A204.1 (cell line): Measurements from ENCODE around the gene MT1G.
"Not testable (repeated sequence)": the region's sequence is repeated elsewhere in the genome, so short reads cannot be mapped to it uniquely, and the experiment has no call there.

ENCODE experiments used
- FAIRE-seq: peaks from 2 replicates; lab custom pipeline; 2012; peaks lifted over from hg19 to GRCh38; lab: Jason Lieb, UNC

The MT1G gene

DNA sequence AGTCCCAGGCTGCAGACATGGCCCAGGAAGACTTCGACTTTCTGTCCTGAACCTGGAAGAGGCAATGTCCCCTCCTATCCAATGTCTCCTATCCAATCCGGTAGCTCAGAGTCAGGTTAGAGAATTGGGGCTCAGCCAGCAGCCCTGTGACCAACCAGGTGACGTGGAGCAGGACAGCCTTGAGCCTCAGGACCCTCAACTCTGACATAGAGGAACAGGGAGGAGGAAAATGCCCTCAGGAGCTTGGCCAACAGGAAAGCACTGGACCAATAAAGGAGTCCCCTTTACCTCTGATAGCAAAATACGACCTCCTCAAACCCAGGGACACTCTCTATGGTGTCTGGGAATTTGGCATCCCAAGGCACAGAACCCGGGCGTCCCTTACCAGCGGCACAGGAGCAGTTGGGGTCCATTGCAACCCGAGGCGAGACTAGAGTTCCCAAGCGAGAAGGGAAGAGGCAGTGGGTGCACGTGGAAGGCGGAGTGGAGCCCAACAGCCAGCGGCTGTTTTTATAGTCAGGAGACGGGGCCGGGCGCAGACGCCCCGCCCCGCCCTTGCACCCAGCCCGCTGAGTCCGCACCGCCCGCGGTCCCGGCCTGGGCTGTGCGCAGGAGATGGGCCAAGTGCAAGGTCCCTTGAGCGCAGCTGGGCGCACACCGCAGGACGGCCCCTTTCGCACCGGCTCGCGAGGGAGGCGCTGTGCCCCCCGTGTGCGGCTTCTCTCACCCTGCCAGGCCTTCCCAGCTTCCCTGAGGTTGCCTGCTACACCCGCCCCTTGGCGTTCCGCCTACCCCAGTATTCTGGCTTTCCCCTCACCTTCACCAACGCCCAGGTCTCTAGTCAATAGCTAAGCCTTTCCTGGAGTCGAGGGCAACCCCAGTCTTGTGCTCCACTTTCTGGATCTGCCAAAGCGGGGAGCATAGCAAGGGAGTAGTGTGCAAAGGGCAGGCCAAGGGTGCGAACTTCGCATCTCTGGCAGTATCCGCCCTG lies at the start of gene MT1G:
Gene MT1G (minus strand): TSS at position 485 of the 991 bp plus-strand sequence. CDS start 72 bp downstream, at position 413.
- FAIRE-seq = no peak

DNA sequence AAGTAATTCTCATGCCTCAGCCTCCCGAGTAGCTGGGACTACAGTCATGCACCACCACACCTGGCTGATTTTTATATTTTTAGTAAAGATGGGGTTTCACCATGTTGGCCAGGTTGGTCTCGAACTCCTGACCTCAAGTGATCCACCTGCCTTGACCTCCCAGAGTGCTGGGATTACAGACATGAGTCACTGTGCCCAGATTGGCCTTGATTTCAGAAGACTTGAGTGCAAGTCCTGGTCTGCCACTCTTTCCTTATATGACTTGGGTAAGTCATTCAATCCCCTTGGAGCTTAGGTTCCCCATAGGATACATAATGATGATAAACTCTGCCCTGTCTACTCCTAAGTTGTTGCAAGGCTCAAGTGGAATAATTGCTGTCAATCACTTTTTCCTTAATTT lies 49.7 kb upstream of the MT1G start:
- not testable (repeated sequence) for FAIRE-seq

DNA sequence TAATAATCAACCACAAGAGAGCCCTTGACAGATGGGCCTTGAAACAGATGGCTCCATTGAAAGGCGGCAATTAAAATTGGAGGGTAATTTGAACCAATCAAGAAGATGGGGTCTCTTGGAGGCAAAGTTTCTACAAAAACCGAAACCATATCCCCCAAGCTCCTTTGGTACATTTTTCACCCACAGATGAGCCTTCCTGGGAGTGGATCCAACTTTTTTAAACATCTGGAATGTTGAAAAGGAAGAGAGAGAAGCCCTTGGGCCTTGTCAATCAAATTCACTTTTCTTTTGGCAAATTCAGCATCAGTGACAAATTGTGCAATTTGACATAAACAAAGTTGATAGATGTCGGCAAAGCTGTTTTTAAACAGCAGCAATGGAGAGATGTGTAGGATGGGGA lies 48.9 kb upstream of the MT1G start:
- FAIRE-seq = no peak

DNA sequence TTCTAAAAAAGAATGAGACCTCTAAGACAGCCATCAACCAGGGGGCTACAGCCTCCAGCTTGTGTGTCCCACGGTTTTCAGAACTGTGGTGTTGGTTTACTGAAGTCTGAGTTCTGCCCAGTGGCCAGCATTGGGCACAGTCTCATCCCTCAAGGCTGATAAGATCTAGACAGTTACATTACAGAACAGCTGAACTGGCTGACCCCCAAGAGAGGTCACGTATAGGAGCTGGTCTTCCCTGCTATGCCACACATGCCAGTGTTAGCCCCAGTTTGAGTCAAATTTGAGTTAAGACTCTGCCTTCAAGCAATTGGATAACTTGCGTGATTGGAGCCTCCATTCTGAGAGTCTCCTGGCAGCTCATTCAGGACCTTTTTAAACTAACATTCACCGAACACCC lies 47.3 kb upstream of the MT1G start:
- FAIRE-seq = no peak

DNA sequence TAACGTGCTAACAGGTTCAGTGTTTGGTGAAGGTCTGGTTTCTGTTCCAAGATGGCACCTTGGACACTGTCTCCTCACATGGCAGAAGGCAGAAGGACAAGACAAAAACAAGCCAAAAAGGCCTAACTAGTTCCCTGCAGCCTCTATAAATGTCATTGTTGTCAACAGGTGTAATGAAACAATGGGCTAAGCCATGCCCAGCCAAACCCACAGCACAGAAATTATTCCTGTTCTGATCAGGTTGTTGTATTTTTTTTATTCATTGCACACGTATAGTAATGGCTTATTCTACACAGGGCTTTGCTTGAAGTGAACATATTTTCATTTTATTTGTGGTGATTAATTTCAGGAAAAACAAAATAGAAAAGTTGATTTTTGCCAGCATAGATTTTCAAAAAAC lies 45.9 kb upstream of the MT1G start:
- FAIRE-seq = no peak

DNA sequence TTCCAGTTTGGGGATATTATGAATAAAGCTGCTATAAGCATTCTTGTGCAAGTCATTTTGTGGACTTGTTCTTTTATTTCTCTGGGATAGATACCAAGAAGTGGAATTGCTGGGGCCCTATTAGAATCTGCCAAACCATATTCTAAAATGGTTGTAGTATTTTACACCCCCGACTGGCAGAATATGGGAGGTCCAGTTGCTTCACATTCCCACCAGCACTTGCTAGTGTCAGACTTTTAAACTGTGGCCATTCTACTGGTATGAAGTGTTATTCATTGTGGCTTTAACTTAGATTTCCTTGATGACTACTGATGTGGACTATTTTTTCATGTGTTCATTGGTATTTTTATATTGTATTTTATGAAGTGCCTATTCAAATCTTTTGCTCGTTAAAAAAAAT lies 44.0 kb upstream of the MT1G start:
- FAIRE-seq = no peak

DNA sequence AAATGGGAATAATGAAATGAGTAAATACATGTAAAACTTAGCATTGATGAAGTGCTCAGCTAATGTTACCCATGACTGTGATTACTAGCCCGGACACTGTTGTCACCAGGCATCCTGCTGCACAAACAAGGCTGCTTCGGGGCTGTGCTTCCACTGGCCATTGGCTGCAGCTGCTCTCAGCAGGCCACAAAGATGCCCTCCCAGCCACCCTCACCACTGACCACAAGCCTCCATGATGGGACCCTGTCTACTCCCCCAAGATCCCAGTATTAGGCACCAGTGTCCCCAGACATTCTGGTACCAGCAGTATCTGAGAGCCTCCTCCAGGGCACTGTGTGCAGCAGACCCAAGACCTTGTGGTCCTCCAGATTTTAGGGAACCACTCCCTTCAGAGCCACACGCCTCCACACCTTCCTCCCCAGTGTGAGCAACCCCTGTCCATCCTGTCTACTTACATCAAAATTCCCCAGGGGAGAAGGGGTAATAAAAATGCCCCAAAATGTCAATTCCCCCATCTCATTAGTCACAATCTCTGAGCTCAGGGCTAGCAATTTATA lies 42.4 kb upstream of the MT1G start:
- FAIRE-seq = no peak

DNA sequence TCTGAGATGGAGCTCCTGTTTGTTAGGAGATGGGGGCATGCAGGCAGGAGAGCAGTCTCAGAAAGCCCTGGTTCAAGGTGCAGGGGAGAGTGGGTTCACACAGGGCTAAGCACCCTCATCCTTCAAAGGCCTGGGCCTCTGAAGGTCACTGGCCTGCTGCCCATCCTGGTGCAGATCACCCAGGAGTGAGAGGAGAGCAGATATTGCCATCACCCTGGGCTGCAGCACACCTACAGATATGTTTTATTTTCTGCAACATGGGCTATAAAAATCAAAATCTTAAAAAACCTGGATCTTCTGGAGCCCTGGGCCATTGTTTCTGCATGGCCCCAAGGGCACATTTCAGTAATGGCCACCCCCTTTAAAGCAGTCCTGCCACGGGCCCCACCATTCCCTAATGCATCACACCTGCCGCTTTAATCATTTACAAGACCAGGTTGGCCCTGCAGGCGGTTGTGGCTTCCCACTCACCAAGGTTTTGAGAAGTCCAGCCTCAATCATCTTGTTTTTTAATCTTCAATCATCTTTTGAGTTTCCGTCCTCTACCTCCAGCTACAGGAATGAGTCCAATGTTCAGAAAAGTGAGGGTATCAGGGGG lies 41.7 kb upstream of the MT1G start:
- FAIRE-seq = no peak

DNA sequence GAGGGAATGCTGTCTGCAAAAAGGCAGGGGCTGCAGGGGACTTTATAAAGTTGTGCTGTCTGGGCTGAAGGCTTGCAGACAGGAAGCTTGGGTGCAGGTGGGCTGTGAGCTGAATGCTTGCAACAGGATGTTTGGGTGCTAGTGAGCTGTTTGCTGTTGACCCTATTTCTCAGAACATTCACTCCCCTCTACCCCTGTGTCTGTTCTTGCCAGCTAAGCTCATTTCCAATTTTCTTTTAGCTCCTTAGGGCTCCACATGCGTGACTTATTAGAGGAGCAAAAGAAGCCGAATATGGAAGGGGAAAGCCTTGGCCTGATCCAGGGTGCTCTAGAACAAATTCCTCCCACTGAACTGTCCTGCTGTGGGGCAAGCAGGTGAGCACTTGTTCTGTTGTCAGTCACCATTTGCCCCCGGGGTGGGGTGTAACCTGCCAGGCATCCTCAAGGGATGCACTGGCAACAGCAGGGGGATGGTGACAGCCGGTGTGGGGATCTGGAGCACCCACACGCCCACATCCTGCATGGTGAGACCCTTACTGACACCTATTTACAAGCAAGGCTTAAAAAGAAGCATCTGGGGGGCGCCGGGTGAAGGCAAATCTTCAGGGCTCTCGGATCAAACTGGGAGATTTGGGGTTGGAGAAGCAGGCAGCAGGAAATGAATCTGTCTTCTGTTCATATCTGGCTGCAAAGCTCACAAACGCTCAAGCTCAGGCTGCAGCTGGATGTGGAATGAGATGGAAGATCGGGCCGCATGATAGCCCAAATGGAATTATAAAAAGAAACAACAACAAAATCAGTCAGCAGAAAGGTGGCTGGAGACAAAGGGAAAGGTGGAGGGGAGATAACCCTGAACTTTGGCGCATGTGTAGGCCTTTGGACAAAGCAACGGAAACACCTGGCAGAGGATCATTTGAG lies 40.9 kb upstream of the MT1G start:
- FAIRE-seq = no peak

DNA sequence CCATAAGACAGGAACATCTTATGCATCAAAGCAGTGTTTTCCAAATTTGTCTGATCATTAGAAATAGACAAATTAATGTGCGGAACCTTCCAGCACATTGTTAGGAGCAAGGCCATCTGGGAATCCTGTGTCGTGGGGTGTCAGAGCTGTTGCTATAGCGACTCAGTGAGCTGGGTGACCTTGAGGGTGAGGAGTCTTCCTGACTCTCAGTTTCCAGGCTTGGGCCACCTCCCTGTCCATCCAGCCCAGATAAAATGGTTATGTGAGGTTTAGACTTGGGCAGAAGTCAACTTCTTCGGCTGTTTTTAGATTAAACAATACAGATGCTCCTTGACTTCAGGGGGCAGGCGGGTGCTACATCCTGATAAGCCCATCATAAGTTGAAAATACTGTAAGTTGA lies 35.0 kb upstream of the MT1G start:
- no peak for FAIRE-seq

DNA sequence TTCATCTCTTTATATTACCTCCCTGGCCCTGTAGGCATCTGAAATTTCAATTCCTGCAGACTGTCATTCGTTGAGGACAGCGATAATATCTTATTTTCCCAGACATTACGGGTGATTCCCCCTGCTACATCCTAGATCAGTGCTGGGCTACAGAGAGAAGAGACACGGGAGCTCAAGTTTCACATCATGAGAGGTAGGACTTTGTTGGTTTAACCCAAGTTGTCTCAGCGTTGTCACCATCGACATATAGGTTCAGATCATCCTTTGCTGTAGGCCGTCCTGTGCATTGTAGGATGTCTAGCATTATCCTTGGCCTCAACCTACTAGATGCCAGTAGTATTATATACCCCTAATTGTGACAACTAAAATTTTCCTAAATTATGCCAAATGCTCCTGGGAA lies 33.7 kb upstream of the MT1G start:
- FAIRE-seq = no peak

DNA sequence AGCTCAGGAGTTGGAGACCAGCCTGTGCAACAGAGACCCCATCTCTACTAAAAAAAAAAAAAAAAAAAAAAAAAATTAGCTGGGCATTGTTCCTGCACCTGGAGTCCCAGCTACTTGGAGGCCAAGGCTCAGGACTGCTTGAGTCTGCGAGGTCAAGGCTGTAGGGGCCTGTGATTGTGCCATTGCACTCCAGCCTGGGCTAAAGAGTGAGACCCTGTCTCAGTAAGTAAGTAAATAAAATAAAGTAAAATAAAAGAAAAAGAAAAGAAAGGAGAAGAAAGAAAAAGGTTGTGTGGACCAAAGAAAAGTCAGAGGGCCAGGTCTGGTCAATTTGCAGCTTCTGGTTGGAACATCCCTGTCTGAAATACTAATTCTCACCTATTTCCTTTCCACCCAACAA lies 32.8 kb upstream of the MT1G start:
- FAIRE-seq = no peak

DNA sequence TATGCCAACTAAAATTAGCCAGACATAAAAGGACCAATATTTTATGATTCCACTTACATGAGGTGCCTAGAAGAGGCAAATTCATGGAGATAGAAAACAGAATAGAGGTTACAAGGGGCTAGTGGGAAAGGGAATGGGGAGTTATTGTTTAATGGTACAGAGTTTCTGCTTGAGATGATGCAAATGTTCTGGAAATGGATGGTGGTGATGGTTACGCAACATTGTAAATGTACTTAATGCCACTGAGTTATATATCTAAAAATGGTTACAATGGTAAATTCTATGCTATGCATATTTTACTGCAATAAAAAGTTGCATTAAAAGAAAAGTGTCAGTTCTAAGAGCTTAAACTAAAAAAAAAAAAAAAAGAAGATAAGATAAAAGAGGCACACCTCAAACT lies 32.3 kb upstream of the MT1G start:
- no peak for FAIRE-seq

DNA sequence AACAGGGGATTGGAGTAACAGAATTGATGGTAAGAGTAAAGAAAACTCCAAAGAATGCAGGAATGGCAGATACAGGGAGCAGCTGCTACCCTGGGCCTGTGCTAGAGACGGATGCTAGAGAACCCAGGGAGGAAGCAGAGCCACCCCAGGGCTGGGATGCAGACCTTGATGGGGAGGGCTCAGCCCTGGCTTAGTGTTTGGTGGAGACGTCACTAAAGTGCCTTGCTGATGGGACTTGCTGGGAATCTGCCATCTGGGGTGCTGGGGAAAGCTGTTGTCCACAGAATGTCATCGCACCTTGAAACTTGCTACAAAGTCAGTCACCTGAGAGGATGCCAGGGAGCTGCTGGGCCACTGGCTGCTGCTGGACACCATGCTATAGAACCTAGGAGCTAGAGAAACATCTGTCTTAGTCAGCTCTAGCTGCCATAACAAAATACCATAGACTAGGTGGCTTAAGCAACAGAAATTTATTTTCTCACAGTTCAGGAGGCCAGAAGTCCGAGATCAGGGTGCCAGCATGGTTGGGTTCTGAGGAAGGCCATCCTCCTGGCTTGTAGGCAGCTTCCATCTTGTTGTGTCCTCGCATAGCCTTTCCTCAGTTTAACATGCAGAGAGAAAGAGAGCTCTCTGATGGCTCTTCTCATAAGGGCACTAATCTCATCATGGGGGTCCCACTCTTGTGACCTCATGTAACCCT lies 29.7 kb upstream of the MT1G start:
- FAIRE-seq = no peak

DNA sequence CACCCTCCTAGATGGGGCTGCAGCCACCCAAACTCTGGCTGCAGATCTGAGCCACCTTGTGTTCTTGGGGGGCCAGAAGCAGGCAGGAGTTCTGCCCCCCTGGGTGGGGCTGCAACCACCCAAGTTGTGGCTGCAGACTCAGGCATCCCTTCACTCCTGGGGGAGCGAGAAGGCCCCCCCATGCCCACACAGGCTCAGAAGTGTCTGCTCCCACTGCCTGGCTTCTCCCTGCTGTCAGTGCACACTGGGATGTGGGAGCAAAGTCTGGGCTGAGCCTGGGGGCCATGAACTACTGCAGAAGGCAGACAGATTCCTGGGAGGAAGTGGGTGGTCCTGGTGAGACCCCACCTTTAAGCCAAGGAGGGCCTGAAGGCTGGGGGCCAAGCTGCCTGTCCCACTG lies 27.4 kb upstream of the MT1G start:
- FAIRE-seq = no peak

DNA sequence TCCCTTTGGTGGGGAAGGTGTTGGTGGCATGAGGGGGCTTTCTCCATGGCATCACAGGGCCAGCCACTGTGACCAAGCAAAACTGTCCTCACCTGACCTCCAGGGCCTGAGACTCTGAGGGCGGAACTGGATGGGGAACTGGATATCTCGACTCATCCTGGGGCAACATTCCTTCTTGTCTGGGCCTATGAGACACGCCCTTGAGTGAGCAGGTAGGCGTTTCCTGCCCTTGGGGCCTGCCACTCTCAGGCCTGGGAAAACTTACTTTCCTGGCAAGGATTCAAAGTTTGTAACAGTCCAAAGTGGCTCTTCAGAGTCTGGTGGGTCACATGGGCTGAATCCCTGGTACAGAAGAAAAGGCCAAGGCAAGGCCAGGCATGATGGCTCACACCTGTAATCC lies 24.0 kb upstream of the MT1G start:
- no peak for FAIRE-seq

DNA sequence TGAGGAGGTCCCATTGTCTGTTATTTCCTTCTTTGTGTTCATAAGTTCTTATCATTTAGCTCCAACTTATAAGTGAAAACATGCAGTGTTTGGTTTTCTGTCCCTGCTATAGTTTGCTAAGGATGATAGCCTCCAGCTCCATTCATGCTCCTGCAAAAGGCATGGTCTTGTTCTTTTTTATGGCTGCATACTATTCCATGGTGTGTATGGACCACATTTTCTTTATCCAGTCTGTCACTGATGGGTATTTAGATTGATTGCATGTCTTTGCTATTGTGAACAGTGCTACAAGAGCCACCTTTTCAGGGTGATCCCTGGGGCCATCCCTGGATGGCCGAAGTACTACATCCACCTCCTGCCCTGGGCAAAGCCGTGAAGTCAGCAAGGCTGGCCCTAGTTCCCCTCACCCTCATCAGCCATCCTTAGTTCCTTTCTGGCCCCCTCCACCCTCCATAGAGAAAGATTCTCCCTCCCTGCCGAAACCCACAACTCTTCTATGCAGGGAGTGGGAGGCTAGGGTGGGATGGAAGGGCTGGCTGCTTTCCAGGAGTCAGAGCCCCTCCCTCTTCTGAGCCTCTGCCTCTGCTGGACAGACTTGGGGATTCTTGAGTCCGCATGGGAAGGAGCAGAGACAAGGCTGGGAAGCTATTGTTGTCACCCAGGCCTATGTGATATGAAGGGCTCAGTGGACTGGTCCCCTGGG lies 22.7 kb upstream of the MT1G start:
- FAIRE-seq = no peak

DNA sequence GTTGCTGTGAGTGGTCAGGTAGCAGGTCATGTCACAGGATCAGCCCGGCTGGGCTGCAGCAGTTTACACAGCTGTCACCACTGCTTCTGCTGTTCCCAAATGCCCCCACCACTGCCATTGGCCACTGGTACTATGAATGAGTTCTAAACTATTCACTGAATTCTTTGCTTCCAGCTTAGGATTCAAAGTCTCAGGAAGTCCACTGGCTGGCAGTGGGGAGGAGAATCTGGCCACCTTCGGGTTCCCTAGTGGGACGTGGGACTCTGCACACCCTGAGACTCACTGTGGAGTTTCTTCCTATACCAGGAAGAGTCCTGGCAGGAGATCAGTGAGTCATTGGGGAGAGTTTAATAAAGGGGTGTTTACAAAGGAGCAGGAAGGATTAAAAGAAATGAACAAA lies 21.3 kb upstream of the MT1G start:
- FAIRE-seq = no peak

DNA sequence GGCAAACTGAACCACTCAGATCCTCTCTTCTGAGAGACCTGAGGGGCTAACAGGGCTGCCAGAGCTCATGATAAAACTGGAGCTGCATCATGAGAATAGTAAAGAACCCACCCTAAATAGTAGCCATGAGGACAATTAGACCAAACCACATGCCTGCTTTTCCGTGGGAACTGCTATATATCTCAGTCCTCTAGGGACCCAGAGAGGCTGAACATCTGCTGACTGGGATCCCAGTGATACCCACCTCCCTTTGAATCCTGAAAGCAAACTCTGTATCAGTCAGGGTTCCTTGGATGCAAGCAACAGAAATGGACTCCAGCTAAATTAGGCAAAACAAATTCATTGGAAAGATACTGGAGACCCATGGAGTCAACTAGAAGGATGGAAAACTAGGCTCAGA lies 20.9 kb upstream of the MT1G start:
- no peak for FAIRE-seq

DNA sequence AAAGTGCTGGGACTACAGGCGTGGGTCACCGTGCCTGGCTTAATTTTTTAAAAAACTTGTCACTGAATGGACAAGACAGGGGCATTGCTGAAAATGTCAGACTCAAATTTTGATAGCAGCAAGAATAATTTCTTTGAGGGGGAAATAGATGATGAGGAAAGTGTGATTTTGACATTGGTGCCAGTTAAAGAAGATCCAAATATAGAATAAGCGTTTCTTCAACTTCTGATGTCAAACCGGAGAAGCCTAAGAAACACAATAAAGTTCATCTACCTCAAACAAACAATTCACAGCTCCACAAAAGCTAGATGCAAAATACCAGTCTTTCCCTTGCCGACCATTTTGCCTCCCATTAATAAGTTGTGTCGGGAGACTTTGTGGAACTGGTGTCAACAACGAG lies 18.9 kb upstream of the MT1G start:
- FAIRE-seq = no peak

DNA sequence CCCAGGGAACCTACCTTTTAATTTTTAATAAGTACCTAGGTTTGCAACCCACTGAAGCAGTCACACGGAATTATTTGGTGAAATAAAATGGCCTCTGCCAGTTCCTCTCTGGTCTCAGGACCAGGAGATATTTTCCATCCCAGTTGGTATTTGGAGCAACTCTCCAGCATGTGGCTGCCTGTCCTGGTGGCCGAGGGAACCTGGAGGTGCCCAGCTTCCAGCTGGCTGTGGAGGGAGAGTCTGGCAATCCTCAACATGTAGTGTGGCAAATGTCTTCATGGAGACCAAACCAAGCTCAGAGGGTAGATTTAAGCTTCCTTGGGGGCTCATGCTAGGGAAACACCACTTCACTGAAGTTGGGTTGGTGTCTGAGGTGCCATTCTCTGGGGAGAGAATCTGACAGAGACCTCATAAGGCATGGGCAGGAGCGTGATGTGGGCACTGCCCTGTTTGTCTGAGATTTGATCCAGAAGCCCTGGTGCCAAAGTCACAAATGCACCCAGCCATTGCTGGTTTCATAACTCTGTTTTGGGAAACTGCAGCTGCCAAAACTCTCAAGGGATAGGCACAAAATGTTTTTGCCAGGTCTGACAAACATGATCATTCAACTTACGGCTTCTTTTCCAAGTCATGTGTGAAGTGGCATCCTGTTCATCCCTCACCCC lies 17.2 kb upstream of the MT1G start:
- no peak for FAIRE-seq
